Vagina (tissue), 2 donors: ENCODE data around the gene RECK.

Experiments used
- CTCF ChIP-seq, 3 experiments: fragments of 450-650 bp in 2 of 3; fragments of 200-600 bp in 1 of 3; sonication (generic) in 1 of 3; IDR thresholded peaks; one replicate each; pipeline ENCODE4 v1.5.1; 2017 to 2019; ENCODE audit warnings: antibody characterized with exemption in 3 of 3, mild to moderate bottlenecking in 2 of 3, moderate library complexity in 2 of 3
- POLR2A ChIP-seq, 2 donors: fragments of 450-650 bp; IDR thresholded peaks; one replicate each; pipeline ENCODE4 v1.6.1; 2017; ENCODE audit warnings: antibody characterized with exemption in 2 of 2, mild to moderate bottlenecking in 2 of 2, moderate library complexity in 2 of 2
- POLR2AphosphoS5 ChIP-seq, 2 donors: sonication (generic); formaldehyde crosslinking; IDR thresholded peaks; one replicate each; pipeline ENCODE4 v1.9.0; 2017; ENCODE audit warnings: antibody characterized with exemption in 2 of 2, mild to moderate bottlenecking in 2 of 2, low read depth in 1 of 2; ENCODE audit not compliant: insufficient read depth in 1 of 2

GRCh38 chr9:36119476-36119875 lies 82.8 kb downstream of the RECK start:
- no peak for TF ChIP-seq CTCF (IDR thresholded peaks at IDR 0.05)
- TF ChIP-seq POLR2A (IDR thresholded peaks at IDR 0.05): no peak
- TF ChIP-seq POLR2AphosphoS5 (IDR thresholded peaks at IDR 0.05; ENCODE audit: insufficient read depth in 1 of 2, low read depth in 1 of 2): no peak
